Skin epidermis (tissue), 12 donors: ENCODE measurements around the gene MACO1.
"Not testable (repeated sequence)": the region's sequence is repeated elsewhere in the genome, so short reads cannot be mapped to it uniquely, and the experiment has no call there.

ENCODE experiments used
- H3K27ac ChIP-seq, 21 experiments: fragments of 200-600 bp; sonication (generic) in 11 of 21; one replicate each; pipeline ENCODE4 v1.5.0; 2020; ENCODE audit warnings: mild to moderate bottlenecking in 3 of 21, inconsistent platforms in 2 of 21, moderate library complexity in 2 of 21
- H3K4me3 ChIP-seq, 7 experiments: fragments of 200-600 bp; sonication (generic) in 2 of 7; one replicate each; pipeline ENCODE4 v1.5.0; 2020; ENCODE audit warnings: inconsistent platforms in 2 of 7, mild to moderate bottlenecking in 2 of 7, moderate library complexity in 1 of 7

MACO1 gene, protein sequence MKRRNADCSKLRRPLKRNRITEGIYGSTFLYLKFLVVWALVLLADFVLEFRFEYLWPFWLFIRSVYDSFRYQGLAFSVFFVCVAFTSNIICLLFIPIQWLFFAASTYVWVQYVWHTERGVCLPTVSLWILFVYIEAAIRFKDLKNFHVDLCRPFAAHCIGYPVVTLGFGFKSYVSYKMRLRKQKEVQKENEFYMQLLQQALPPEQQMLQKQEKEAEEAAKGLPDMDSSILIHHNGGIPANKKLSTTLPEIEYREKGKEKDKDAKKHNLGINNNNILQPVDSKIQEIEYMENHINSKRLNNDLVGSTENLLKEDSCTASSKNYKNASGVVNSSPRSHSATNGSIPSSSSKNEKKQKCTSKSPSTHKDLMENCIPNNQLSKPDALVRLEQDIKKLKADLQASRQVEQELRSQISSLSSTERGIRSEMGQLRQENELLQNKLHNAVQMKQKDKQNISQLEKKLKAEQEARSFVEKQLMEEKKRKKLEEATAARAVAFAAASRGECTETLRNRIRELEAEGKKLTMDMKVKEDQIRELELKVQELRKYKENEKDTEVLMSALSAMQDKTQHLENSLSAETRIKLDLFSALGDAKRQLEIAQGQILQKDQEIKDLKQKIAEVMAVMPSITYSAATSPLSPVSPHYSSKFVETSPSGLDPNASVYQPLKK

DNA sequence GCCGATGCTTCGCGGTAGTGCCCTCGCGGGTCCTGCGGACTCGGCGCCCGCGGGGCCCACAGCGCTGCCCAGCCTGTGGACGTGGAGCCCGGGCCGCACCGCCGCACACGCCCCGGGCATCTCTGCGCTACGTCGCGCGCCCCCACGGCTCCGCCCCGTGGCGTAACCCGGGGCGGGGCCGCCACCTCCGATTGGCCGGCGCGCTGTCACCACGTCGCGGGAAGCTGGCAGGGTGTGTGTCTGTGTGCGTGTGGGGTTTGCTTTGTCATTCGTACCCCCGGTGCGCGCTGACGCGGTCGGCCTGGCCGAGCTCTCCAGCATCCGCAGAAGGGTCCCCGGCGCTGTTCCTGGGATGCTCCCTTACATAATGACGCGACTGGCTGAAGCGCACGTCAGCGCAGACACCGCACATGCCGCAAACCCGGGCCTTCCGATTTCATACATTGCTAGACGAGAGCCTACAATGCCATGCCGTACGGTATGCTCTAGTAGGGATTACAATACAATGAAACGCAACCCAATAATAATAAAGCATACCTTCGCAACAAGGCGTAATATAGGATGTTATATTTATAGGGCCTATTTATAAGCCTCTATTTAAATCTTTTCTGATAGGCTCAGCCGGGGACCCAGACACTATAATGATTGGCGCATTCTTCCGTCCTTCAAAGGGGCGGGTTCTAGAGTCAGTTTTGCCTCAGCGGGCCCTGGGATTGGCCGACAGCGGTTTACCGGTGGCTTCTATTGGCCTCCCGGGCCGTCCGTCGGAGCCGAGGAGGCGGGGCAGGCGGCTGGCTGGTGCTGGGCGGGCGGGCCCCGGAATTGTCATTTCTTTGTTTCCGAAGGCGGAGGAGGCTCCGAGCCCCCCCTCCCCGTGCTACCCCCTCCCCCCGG lies at the start of gene MACO1:
MACO1 (plus strand) TSS at position 825 of the 894 bp plus-strand sequence. CDS start 202 bp downstream, outside the sequence.
- Histone ChIP-seq H3K4me3 (peak within 1 kb of the TSS; percentile 74 to 99 (median 95)), H3K27ac (peak within 1 kb of the TSS; percentile 54 to 96 (median 90))

DNA sequence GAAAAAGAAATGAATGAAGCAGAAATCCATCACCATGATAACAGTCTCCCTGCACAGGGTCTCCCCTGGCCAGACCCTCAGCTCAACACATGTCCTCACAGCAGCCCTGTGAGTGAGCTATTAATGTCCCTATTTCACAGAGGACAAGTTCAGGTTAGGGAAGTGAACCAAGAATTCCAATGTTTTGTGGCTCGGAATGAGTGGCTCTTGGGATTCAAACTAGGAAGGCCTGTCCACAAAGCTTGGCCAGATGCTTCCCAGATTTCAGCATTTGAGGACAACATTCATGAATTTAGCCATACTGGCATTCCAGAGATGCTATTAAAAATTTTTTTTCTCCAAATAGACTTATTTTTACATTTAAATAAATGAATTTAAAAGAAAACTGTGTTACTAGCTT lies 48.2 kb upstream of the MACO1 start:
- H3K27ac ChIP-seq, result peak overlapping the region in 1 of 21 experiments; percentile 20
- not testable (repeated sequence) for H3K4me3 ChIP-seq

GRCh38 chr1:25383090-25383489 lies 47.6 kb upstream of the MACO1 start:
- peak overlapping the region in 1 of 21 experiments; percentile 20 for H3K27ac ChIP-seq
- not testable (repeated sequence) for H3K4me3 ChIP-seq

- H3K27ac ChIP-seq, H3K4me3 ChIP-seq: not testable (repeated sequence)
Observed at GRCh38 chr1:25383875-25384274, 46.8 kb upstream of the MACO1 start.

- H3K4me3 ChIP-seq, H3K27ac ChIP-seq: not testable (repeated sequence)
Observed at GRCh38 chr1:25387096-25387495, 43.6 kb upstream of the MACO1 start.

DNA sequence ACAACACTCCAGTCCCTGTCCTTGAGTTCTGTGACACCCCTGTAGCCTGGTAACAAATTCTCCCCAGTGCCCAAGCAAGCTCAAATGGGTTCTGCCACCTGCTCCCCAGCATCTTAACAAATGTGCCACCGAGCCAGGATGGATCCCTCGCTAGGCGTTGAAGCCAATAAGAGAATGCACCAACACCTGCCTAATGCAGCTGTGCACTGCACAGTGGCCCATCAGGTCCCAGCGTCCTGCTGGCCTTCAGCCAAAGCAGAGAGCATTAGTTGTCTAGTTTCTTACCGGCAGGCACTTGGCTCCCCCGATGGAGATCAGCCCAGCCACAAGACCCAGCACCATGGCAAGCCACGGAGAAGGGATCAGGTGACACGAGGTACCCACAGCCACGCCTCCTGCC lies 42.0 kb upstream of the MACO1 start:
- not testable (repeated sequence) for H3K4me3 ChIP-seq, H3K27ac ChIP-seq

- H3K27ac ChIP-seq, H3K4me3 ChIP-seq: not testable (repeated sequence)
Observed at GRCh38 chr1:25389721-25390120, 41.0 kb upstream of the MACO1 start.

DNA sequence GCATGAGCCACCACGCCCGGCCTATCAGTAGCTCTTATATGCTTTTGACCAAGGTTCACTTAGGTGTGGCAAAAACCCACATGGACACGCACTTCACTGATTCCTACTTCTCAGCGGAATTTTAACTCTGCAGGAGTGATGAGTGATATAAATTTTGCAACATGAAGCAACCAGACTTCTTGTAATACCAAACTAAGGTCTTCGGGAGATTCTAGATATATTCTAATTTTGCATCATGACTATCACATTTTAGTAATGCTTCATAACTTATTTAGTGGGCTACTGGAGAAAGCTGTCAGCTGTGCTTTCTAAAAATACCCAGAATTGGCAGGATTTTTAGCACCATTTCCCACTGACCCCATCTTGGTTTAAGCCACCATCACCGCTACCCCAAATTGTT lies 37.9 kb upstream of the MACO1 start:
- no peak overlapping the region for H3K27ac ChIP-seq
- no peak overlapping the region for H3K4me3 ChIP-seq

DNA sequence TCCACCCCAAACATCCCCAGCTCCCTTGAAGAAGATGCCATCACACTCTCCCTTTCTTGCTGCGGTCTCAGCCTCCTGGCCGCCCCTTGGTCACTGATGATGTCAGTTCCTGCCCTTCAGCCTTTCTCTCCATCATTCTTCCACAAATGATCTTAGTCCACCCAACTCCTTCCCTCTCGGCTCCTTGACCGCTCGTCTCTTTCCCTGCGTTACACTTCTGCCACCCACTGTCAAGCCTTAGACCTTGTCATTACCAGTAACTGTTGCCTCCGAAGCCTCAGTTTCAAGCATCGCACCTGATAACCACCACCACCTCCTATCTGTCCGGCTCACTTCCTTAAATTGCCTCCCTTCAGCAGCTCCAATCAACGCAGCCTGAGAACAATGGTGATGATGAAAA lies 33.1 kb upstream of the MACO1 start:
- not testable (repeated sequence) for H3K27ac ChIP-seq, H3K4me3 ChIP-seq

DNA sequence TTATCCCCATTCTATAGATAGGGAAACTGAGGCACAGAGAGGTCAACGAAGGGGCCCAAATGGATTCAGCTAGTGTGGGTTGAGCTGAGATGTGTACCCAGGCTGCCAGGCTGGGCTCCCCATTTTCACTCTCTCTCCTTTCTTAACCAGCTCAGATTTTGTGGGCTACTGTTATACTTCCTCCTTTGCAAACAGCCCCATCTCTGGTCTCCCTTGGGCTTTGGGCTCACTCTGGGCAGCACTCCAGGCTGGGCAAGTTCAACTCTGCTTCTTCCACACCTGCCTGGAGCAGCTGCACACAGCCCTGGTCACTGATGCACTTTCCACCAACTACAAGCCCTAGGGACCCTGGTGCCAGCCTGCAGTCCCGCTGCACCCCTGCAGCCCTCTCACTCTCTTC lies 32.6 kb upstream of the MACO1 start:
- not testable (repeated sequence) for H3K4me3 ChIP-seq

DNA sequence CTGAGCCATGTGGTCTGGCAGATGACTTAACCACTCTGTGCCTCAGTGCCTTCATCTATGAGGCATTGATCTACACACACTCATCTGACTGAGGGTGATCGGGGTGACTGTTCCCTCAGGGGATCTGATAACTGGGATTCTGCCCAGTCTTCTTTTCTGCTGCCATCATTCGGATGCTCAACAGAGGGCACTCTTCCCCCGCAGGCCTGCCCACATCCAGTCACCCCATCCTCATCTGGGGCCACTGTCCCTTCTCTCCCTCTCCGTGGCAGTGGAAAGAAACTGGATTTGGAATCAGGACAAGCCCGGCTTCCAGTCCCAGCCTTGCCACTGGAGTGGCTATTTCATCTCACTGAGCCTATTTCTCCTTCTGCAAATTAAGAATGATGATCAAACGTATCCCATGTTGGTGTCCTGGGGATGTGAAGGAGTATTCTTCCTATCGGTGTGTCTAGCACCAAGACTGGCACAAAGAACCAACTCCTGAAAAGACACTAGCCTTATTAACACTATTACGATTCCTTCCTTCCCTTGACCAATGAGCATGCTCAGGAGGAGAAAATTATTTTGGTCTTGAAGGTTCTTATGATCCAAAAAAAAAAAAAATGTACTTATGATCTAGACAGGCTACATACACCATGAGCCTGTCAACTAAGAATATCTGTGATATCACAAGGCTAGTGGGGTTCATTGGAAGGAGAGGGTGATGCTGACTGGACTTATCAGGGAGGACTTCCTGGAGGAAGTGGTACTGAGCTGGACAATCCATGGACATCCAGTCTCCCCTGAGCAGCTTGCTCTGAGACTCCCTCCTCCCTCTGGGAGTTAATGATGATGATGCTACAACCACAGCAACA lies 27.5 kb upstream of the MACO1 start:
- H3K4me3 ChIP-seq, H3K27ac ChIP-seq: not testable (repeated sequence)

More for the DNA sequence above, 32.6 kb upstream of the MACO1 start:
- H3K27ac ChIP-seq, result not testable (repeated sequence)

GRCh38 chr1:25405731-25406305 lies 24.9 kb upstream of the MACO1 start:
- not testable (repeated sequence) for H3K4me3 ChIP-seq

DNA sequence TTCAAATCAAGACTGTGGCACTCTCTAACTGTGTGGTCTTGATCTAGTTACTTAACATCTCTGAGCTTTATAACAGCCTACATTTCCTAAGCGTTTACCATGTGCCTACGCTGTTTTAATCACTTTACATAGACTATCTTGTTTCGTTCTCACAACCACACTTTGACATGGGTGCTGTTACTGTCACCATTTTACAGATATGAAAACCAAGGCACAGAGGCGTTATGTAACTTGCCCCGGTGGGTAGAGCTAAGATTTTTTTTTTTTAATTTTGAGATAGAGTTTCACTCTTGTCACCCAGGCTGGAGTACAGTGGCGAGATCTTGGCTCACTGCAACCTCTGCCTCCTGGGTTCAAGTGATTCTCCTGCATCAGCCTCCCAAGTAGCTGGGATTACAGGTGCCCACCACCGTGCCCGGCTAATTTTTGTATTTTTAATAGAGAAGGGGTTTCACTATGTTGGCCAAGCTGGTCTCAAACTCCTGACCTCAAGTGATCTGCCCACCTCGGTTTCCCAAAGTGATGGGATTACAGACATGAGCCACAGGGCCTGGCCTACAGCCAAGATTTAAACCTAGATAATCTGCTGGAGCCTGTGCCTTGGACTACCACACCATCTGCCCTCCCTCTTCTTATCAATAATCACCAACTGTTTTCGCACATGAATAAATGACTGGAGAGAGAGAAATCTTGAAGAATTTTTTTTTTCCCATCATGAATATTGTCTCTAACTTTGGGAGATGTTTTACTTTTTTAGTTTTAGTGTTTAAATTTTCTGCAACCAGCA lies 20.9 kb upstream of the MACO1 start:
- H3K27ac ChIP-seq, H3K4me3 ChIP-seq: not testable (repeated sequence)

More at GRCh38 chr1:25405731-25406305, 24.9 kb upstream of the MACO1 start:
- H3K27ac ChIP-seq, result not testable (repeated sequence)

DNA sequence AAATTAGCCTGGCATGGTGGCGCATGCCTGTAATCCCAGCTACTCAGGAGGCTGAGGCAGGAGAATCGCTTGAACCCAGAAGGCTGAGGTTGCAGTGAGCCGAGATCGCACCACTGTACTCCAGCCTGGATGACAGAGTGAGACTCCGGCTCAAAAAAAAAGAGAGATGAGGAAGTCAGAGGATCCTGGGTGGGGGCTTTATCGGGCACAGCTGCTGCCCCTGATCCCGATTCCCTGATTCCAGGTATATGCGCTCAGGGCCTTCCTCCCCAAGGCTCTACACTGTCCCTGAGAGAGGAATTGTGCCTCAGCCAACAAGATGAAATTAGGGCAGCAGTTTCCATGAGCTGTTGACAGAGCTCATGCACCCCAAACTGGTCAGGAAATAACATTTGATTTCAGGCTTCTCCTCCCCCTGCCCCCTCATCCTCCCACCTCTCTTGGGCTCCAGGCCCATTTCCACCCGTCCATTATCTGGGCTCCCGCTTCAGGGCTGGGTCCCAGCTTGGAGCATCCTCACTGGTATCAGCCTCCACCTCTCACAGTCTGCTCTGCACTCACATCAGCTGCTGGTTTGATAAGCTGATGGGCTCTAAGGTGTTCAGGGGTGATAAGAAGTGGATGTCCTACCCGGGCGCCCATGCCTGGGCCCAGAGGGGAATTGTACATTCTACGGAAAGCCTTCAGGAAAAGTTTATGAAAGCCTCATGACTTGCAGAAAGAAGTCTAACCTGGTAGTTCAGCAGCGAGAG lies 17.6 kb upstream of the MACO1 start:
- H3K27ac ChIP-seq, H3K4me3 ChIP-seq: not testable (repeated sequence)

GRCh38 chr1:25414157-25414556 lies 16.5 kb upstream of the MACO1 start:
- H3K4me3 ChIP-seq, result not testable (repeated sequence)

DNA sequence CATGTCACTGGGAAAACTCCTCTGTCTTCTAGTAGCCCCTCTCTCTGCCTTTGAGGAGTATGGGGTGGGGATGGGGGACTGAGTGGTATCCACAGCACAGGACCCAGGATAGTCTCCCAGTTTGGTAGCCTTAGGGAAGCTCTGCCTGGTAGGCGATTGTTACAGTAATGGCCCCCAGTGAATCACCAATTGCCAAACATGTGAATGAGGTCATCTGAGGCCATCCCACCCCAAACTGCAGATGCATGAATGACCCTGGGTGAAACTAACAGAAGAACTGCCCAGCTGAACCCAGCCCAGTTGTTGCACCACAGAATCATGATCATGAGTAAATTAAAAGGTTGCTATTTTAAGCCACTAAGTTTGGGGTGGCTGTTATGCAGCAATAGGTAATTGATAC lies 16.1 kb upstream of the MACO1 start:
- not testable (repeated sequence) for H3K27ac ChIP-seq, H3K4me3 ChIP-seq

More at GRCh38 chr1:25414157-25414556, 16.5 kb upstream of the MACO1 start:
- not testable (repeated sequence) for H3K27ac ChIP-seq

- not testable (repeated sequence) for H3K27ac ChIP-seq, H3K4me3 ChIP-seq
Observed at GRCh38 chr1:25417280-25417679, 13.4 kb upstream of the MACO1 start.
